Activated B cell treated with CpG ODN at 0.5 μM for 24 hours (primary cell): ENCODE measurements around the gene TMEM150C. TPM values are rescaled to one million over a fixed set of nuclear protein-coding genes. Genes with fewer than 3 reads are reported as not detected.

Experiments
- ATAC-seq: fragments of 200-7000 bp; cut with Tn5 transposase; one replicate; pipeline ENCODE4 v1.10.0; 2021; ENCODE audit warnings: low read depth, mild to moderate bottlenecking, moderate library complexity
- CTCF ChIA-PET: fragments of 350-600 bp; sonication (Branson Sonifier 250); formaldehyde crosslinking; loops from one replicate; lab custom pipeline; 2021; ENCODE audit warnings: antibody characterized with exemption; lab: Charles Lee
- POLR2A ChIA-PET: fragments of 350-600 bp; sonication (Branson Sonifier 250); formaldehyde crosslinking; loops from one replicate; lab custom pipeline; 2021; ENCODE audit warnings: antibody characterized with exemption; lab: Charles Lee
- DNase-seq: peaks from one replicate; pipeline ENCODE4 v3.0.0; 2022
- H3K27ac Mint-ChIP-seq: one replicate; pipeline ENCODE4 v1.8.0; 2020; ENCODE audit warnings: mixed read lengths
- H3K27me3 Mint-ChIP-seq: one replicate; pipeline ENCODE4 v1.8.0; 2021; ENCODE audit warnings: mixed read lengths
- H3K36me3 Mint-ChIP-seq: one replicate; pipeline ENCODE4 v1.8.0; 2021; ENCODE audit warnings: low read depth, mixed read lengths
- H3K4me1 Mint-ChIP-seq: one replicate; pipeline ENCODE4 v1.8.0; 2021; ENCODE audit warnings: mixed read lengths
- H3K4me3 Mint-ChIP-seq: one replicate; pipeline ENCODE4 v1.8.0; 2020; ENCODE audit warnings: mild to moderate bottlenecking, mixed read lengths
- H3K9me3 Mint-ChIP-seq: one replicate; pipeline ENCODE4 v1.8.0; 2020; ENCODE audit warnings: mixed read lengths
- CTCF ChIP-seq: fragments of 200-600 bp; IDR thresholded peaks from one replicate; pipeline ENCODE4 v1.8.0; 2022; ENCODE audit warnings: antibody characterized with exemption, mild to moderate bottlenecking
- intact Hi-C: fragments of 100-400 bp; cut with micrococcal nuclease; formaldehyde crosslinking; loops from one replicate; pipeline ENCODE4 v1.15.1; 2024
- total RNA-seq: library from RNA; stranded (reverse); gene quantifications from 2 replicates; pipeline ENCODE4 v1.2.3, GENCODE V29; 2022

Gene TMEM150C
- total RNA-seq, 1 donor from 2014 or later: not detected

GRCh38 chr4:82584931-82585330 lies 23.1 kb upstream of the TMEM150C start:
- H3K27me3 Mint-ChIP-seq: peaks cover 8% of the 10 kb centered on the region
- H3K36me3 Mint-ChIP-seq: no peaks in the 10 kb centered on the region
- H3K4me3 Mint-ChIP-seq: no peak overlapping the region
- CTCF ChIA-PET: no interaction called here
- no peak overlapping the region for H3K27ac Mint-ChIP-seq
- no peaks in the 10 kb centered on the region for H3K4me1 Mint-ChIP-seq
- POLR2A ChIA-PET: no interaction called here
- no peaks in the 10 kb centered on the region for H3K9me3 Mint-ChIP-seq
- no peak for TF ChIP-seq CTCF
- no peak for DNase-seq
- intact Hi-C loops: no loop called here
- ATAC-seq: no peak

GRCh38 chr4:82583897-82584587 lies 22.3 kb upstream of the TMEM150C start:
- no peak overlapping the region for H3K4me3 Mint-ChIP-seq
- no peak overlapping the region for H3K27ac Mint-ChIP-seq
- H3K9me3 Mint-ChIP-seq: no peaks in the 10 kb centered on the region
- no peak for ATAC-seq
- H3K27me3 Mint-ChIP-seq: peaks cover 8% of the 10 kb centered on the region
- no peak for DNase-seq
- POLR2A ChIA-PET: no interaction called here
- intact Hi-C loops: no loop called here
- H3K4me1 Mint-ChIP-seq: no peaks in the 10 kb centered on the region
- CTCF ChIA-PET: no interaction called here
- TF ChIP-seq CTCF: no peak
- no peaks in the 10 kb centered on the region for H3K36me3 Mint-ChIP-seq

GRCh38 chr4:82579932-82580331 lies 18.1 kb upstream of the TMEM150C start:
- intact Hi-C loops: no loop called here
- no peak for TF ChIP-seq CTCF
- CTCF ChIA-PET: no interaction called here
- ATAC-seq: no peak
- no peaks in the 10 kb centered on the region for H3K36me3 Mint-ChIP-seq
- no peaks in the 10 kb centered on the region for H3K4me1 Mint-ChIP-seq
- POLR2A ChIA-PET: no interaction called here
- H3K4me3 Mint-ChIP-seq: no peak overlapping the region
- peaks cover 9% of the 10 kb centered on the region for H3K27me3 Mint-ChIP-seq
- no peak for DNase-seq
- no peaks in the 10 kb centered on the region for H3K9me3 Mint-ChIP-seq
- H3K27ac Mint-ChIP-seq: no peak overlapping the region

GRCh38 chr4:82578935-82579334 lies 17.1 kb upstream of the TMEM150C start:
- no peak overlapping the region for H3K27ac Mint-ChIP-seq
- DNase-seq (no peak), ATAC-seq (no peak)
- no peaks in the 10 kb centered on the region for H3K4me1 Mint-ChIP-seq
- POLR2A ChIA-PET: no interaction called here
- intact Hi-C loops: no loop called here
- no peaks in the 10 kb centered on the region for H3K9me3 Mint-ChIP-seq
- no peaks in the 10 kb centered on the region for H3K36me3 Mint-ChIP-seq
- H3K4me3 Mint-ChIP-seq: no peak overlapping the region
- TF ChIP-seq CTCF: no peak
- peaks cover 9% of the 10 kb centered on the region for H3K27me3 Mint-ChIP-seq
- CTCF ChIA-PET: no interaction called here

GRCh38 chr4:82577451-82577850 lies 15.7 kb upstream of the TMEM150C start:
- POLR2A ChIA-PET: no interaction called here
- Mint-ChIP-seq H3K4me1 (no peaks in the 10 kb centered on the region), H3K27me3 (peaks cover 3% of the 10 kb centered on the region), H3K9me3 (no peaks in the 10 kb centered on the region), H3K27ac (no peak overlapping the region), H3K4me3 (no peak overlapping the region), H3K36me3 (no peaks in the 10 kb centered on the region)
- TF ChIP-seq CTCF: no peak
- CTCF ChIA-PET: no interaction called here
- DNase-seq (no peak), ATAC-seq (no peak)
- intact Hi-C loops: no loop called here
